ENCODE data around the gene STAT1.
"Not testable (repeated sequence)": the region's sequence is repeated elsewhere in the genome, so short reads cannot be mapped to it uniquely, and the experiment has no call there.

STAT1 gene

DNA sequence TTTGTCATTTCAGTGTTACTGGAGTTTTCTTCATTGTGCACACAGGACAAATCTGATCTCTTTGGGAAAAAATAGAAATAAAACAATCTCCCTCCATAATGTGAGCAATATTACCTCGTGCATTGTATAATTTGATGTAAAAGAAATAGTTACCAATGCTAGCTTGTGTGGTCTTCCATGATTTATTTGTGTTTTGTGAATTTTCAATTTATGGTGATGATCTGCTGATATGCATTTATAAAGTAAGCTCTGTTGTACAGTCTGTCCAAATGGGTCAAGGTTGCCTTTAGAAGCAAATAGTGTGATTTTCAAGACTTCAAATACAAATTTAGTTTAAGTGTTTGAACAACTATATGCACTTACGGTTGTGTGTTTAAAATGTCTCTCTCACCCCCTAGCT, 50.9 kb downstream of the STAT1 start (continued):
- TF ChIP-seq CSRNP3 (CRISPR knock-in tag; IDR thresholded peaks at IDR 0.05) (no peak), ZNF8 (CRISPR knock-in tag; IDR thresholded peaks at IDR 0.05) (no peak), ZFP3 (CRISPR knock-in tag; IDR thresholded peaks at IDR 0.05) (no peak)
- TF ChIP-seq, protein P1, sequence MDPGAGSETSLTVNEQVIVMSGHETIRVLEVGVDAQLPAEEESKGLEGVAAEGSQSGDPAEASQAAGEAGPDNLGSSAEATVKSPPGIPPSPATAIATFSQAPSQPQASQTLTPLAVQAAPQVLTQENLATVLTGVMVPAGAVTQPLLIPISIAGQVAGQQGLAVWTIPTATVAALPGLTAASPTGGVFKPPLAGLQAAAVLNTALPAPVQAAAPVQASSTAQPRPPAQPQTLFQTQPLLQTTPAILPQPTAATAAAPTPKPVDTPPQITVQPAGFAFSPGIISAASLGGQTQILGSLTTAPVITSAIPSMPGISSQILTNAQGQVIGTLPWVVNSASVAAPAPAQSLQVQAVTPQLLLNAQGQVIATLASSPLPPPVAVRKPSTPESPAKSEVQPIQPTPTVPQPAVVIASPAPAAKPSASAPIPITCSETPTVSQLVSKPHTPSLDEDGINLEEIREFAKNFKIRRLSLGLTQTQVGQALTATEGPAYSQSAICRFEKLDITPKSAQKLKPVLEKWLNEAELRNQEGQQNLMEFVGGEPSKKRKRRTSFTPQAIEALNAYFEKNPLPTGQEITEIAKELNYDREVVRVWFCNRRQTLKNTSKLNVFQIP (CRISPR knock-in tag; IDR thresholded peaks at IDR 0.05; ENCODE audit: borderline replicate concordance, low read depth), result no peak

DNA sequence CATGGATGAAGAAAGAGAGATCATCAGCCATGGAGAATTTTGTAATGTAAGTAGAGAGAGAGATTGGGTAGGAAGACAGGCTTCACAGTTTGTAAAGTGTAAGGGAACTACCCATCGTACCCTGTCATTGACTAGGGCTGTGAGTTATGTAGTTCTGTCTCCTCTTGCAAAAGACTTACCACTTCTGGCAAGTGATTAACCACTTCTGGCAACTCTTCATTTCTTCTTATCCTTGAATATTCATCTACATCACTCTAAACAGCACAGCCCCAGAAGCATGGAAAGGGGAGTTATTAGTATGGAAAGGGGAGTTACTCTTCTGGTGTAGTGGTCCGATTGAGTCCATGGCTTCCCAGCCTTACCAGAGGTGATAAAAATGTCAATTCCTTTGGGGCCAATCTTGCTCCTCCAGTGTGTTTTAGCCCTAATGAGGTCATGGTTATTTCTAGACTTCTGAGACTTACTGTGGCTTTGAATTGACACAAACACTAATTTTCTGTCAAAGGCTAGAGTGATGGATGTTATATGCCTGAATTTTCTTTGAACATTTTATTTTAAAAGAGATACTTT, 52.0 kb downstream of the STAT1 start:
- no peak for ATAC-seq
- TF ChIP-seq ZNF8 (CRISPR knock-in tag; IDR thresholded peaks at IDR 0.05) (no peak), ZFP30 (CRISPR knock-in tag; IDR thresholded peaks at IDR 0.05) (no peak)

DNA sequence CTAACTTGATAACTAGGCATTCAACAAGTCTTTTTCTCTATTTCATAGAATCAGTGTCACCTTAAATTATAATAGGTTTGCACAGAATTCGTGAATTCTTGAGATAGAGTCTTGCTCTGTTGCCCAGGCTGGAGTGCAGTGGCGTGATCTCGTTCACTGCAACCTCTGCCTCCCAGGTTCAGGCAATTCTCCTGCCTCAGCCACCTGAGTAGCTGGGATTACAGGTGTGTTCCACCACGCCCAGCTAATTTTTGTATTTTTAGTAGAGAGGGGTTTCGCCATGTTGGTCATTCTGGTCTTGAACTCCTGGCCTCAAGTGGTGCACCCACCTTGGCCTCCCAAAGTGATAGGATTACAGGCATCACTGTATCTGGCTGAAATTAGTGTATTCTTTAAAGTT, 52.9 kb downstream of the STAT1 start:
- not testable (repeated sequence) for ATAC-seq

DNA sequence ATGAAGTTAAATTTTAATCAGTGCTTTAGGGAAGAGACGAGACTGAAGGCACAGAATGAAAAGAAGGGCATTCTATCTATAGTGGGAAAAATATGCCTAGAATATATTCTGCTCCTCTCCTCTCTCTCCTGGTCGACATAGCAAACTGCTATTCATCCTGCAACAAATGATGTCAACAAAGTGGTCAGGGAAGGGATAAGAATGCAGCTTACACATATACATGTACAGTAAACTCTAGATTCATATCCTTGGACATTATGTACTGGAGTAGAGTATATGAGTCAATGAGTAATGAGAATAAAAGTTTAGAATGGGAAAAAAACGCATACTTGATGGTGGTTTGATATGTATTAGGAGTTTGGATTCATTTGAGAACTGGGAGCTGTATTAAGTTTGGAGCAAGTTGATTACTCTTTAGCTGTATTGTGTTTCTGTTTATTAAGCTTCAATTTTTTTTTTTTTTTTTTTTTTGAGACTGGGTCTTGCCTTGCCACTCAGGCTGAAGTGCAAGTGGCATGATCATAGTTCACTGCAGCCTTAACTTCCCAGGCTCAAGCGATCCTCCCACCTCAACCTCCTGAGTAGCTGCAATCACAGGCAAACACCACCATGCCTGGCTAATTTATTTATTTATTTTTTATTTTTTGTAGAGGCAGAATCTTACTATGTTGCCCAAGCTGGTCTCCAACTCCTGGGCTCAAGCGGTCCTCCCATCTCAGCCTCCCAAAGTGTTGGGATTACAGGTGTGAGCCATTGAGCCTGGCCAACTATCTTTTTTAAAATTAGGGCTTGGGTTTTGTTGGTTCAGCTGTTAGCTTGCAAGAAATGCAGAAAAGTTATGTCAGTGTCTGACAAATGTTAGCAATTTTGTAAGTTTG, 53.8 kb downstream of the STAT1 start:
- no peak for TF ChIP-seq SNAI2 (CRISPR knock-in tag; IDR thresholded peaks at IDR 0.05)
- TF ChIP-seq ZFP3 (CRISPR knock-in tag; IDR thresholded peaks at IDR 0.05), result no peak
- no peak for TF ChIP-seq GLIS3 (CRISPR knock-in tag; IDR thresholded peaks at IDR 0.05)
- TF ChIP-seq OSR1 (CRISPR knock-in tag; IDR thresholded peaks at IDR 0.05), result no peak
- TF ChIP-seq ESRRG (CRISPR knock-in tag; IDR thresholded peaks at IDR 0.05), result no peak
- TF ChIP-seq ISL1 (CRISPR knock-in tag; IDR thresholded peaks at IDR 0.05), result no peak
- TF ChIP-seq CSRNP3 (CRISPR knock-in tag; IDR thresholded peaks at IDR 0.05), result no peak
- no peak for TF ChIP-seq CSDC2 (CRISPR knock-in tag; IDR thresholded peaks at IDR 0.05)
- ATAC-seq, result no peak

DNA sequence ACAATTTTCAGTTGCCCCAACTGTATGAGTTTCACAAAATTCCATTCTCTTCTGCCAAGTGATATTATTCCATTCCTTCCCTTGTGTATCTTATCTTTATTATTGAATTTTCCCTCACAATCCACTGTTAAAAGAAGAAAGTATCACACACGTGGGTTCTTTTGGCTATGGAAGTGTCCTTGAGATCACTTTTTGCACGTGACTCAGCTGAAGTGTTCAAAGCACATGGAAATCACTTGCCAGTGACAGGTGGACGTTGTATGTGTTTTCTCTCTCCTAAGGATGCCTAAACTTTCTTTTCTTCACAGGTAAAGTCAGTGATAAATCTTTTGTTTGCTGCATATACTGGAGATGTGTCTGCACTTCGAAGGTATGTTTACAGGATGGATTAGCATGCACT, 60.7 kb downstream of the STAT1 start:
- no peak for ATAC-seq
- TF ChIP-seq GLIS3 (CRISPR knock-in tag; IDR thresholded peaks at IDR 0.05) (no peak), ESRRG (CRISPR knock-in tag; IDR thresholded peaks at IDR 0.05) (no peak), ISL1 (CRISPR knock-in tag; IDR thresholded peaks at IDR 0.05) (no peak; the same call in 1 of the 2 replicates), ARNTL (CRISPR knock-in tag; IDR thresholded peaks at IDR 0.05; ENCODE audit: borderline replicate concordance, low read depth) (no peak)
- TF ChIP-seq, protein P1 (CRISPR knock-in tag; IDR thresholded peaks at IDR 0.05; ENCODE audit: borderline replicate concordance, low read depth), result no peak
- TF ChIP-seq, protein P2, sequence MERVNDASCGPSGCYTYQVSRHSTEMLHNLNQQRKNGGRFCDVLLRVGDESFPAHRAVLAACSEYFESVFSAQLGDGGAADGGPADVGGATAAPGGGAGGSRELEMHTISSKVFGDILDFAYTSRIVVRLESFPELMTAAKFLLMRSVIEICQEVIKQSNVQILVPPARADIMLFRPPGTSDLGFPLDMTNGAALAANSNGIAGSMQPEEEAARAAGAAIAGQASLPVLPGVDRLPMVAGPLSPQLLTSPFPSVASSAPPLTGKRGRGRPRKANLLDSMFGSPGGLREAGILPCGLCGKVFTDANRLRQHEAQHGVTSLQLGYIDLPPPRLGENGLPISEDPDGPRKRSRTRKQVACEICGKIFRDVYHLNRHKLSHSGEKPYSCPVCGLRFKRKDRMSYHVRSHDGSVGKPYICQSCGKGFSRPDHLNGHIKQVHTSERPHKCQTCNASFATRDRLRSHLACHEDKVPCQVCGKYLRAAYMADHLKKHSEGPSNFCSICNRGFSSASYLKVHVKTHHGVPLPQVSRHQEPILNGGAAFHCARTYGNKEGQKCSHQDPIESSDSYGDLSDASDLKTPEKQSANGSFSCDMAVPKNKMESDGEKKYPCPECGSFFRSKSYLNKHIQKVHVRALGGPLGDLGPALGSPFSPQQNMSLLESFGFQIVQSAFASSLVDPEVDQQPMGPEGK (CRISPR knock-in tag; IDR thresholded peaks at IDR 0.05; ENCODE audit: borderline replicate concordance), result no peak

DNA sequence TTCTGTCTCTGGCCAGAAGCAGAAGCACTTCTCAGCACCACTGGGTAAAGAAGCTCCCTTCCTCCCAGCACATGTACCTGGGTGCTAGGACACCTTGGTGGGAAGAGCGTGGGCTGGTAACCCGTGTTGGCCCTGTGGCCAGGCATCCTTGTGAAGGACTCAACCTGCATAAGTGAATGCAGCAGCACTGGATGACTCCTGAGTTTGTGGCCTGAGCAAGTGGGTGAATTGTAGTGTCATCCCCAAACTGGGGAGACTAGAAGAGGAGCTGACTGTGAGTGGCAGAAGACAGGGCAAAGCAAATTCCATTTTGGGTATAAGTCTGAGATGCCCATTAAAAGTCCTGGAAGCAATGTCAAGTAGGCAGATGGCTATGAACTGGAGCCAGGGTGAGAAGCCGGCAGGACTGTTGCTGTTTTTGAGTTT, 63.4 kb downstream of the STAT1 start:
- ATAC-seq, result no peak; the same call in 2 of the 3 replicates
- TF ChIP-seq ZNF565 (CRISPR knock-in tag; conservative IDR thresholded peaks at IDR 0.05; ENCODE audit: low read depth), result no peak
- TF ChIP-seq BACH2 (CRISPR knock-in tag; IDR thresholded peaks at IDR 0.05; ENCODE audit: borderline replicate concordance), result no peak
- TF ChIP-seq ZNF8 (CRISPR knock-in tag; IDR thresholded peaks at IDR 0.05), result no peak
- TF ChIP-seq CSRNP3 (CRISPR knock-in tag; IDR thresholded peaks at IDR 0.05), result no peak
- TF ChIP-seq OSR1 (CRISPR knock-in tag; IDR thresholded peaks at IDR 0.05), result no peak
- no peak for TF ChIP-seq ZFP3 (CRISPR knock-in tag; IDR thresholded peaks at IDR 0.05)
- no peak for TF ChIP-seq CSDC2 (CRISPR knock-in tag; IDR thresholded peaks at IDR 0.05)
- no peak for TF ChIP-seq ISL1 (CRISPR knock-in tag; IDR thresholded peaks at IDR 0.05)
- TF ChIP-seq PPARA (CRISPR knock-in tag; IDR thresholded peaks at IDR 0.05; ENCODE audit: borderline replicate concordance), result no peak
- TF ChIP-seq RARB (CRISPR knock-in tag; IDR thresholded peaks at IDR 0.05), result no peak
- no peak for TF ChIP-seq TOX (CRISPR knock-in tag; IDR thresholded peaks at IDR 0.05; ENCODE audit: borderline replicate concordance)
- TF ChIP-seq GLIS3 (CRISPR knock-in tag; IDR thresholded peaks at IDR 0.05), result no peak
- TF ChIP-seq, protein P1 (CRISPR knock-in tag; IDR thresholded peaks at IDR 0.05; ENCODE audit: borderline replicate concordance, low read depth), result no peak
